ENCODE results near the gene DPYD. TPM values are rescaled to one million over a fixed set of nuclear protein-coding genes. Genes with fewer than 3 reads are reported as not detected.

The DPYD gene
- total RNA-seq, 1 donor from 2014 or later = 8.1 TPM

DNA sequence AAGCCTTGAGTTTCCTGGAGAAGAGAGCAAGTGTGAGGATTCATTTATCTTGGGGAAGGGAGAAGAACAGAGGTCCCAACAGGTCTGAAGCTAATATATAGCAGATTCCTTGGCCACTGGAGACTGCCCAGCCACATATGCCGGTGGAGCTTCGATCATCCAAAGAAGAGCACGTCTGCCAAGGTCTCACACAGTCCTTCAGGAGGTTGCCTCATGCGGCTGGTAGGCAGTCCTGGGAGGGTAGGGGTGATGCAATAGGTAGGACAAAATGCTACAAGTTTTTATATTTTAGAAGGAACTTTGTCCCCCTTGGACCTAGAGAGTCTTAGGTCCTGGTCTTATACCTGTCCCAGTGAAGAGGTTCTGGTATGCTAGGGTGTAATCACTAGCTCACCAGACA, 582.5 kb downstream of the DPYD start:
- Mint-ChIP-seq H3K27ac (no peak overlapping the region), H3K4me3 (ENCODE audit: low read depth) (no peak overlapping the region), H3K27me3 (no peaks in the 10 kb centered on the region), H3K4me1 (ENCODE audit: low read depth) (peaks cover 5% of the 10 kb centered on the region), H3K9me3 (ENCODE audit: low read depth) (no peaks in the 10 kb centered on the region), H3K36me3 (ENCODE audit: insufficient read depth) (no peaks in the 10 kb centered on the region)
- TF ChIP-seq, protein P1, sequence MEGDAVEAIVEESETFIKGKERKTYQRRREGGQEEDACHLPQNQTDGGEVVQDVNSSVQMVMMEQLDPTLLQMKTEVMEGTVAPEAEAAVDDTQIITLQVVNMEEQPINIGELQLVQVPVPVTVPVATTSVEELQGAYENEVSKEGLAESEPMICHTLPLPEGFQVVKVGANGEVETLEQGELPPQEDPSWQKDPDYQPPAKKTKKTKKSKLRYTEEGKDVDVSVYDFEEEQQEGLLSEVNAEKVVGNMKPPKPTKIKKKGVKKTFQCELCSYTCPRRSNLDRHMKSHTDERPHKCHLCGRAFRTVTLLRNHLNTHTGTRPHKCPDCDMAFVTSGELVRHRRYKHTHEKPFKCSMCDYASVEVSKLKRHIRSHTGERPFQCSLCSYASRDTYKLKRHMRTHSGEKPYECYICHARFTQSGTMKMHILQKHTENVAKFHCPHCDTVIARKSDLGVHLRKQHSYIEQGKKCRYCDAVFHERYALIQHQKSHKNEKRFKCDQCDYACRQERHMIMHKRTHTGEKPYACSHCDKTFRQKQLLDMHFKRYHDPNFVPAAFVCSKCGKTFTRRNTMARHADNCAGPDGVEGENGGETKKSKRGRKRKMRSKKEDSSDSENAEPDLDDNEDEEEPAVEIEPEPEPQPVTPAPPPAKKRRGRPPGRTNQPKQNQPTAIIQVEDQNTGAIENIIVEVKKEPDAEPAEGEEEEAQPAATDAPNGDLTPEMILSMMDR (IDR thresholded peaks at IDR 0.05; ENCODE audit: unreplicated experiment) = no peak
- no peak for DNase-seq (ENCODE audit: low spot score, unreplicated experiment)

DNA sequence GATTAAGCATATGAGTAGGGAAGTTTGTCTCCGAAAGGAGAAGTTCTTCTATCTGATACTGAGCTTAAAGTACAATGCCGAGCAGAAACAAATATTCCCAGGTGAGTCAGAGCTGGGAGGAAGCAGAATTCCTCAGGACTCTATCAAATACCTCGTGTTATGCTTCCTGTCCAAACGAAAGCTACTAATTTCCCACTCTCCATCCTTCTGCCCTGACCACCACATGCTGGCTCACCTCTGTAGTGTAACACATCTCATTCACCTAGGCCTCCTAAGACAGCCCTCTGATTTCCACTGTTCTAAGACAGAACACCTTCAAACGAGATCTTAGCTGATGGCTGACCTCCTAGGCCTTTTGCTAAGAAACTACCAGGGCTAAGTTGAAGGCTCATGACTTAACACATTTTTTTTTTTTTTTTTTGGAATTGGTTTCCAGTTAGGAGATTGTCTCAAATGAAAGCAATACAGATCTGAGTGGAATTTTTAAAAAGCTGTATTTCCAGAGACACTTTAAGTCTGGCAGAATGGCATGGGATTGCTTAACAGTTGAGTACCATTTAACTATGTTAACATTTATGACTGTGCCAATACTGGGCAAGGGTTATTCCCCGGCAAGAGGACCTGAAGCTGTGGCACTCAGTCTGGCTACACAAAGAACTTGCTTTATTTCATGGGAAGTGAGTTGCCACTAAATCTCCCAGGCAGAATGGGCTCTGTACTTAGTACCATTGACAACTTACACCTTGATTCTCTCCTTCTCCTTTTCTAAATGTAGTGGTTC, 583.4 kb downstream of the DPYD start:
- Mint-ChIP-seq H3K4me1 (ENCODE audit: low read depth) (no peaks in the 10 kb centered on the region), H3K4me3 (ENCODE audit: low read depth) (no peak overlapping the region), H3K9me3 (ENCODE audit: low read depth) (no peaks in the 10 kb centered on the region), H3K27ac (no peak overlapping the region), H3K36me3 (ENCODE audit: insufficient read depth) (no peaks in the 10 kb centered on the region), H3K27me3 (no peaks in the 10 kb centered on the region)
- TF ChIP-seq, protein P1 (IDR thresholded peaks at IDR 0.05; ENCODE audit: unreplicated experiment) = no peak
- no peak for DNase-seq (ENCODE audit: low spot score, unreplicated experiment)

DNA sequence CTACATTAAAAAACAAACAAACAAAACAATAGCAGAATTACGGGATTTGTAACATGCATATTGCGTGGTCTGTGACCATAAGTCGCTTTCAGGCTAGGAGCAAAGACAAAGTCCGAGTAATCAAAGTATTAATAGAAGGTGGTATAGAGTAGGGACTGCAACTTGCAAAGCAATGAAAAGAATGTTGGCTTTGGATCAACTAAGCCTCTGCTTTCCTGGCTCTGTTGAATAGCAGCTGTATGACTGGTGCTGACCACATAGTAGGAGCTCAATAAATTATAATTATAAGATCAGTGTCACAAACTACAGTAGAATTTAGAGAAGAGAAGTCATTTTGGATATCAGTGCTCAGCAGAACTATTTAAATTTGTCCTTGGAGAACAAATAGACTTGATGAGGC, 586.4 kb downstream of the DPYD start:
- TF ChIP-seq, protein P1 (IDR thresholded peaks at IDR 0.05; ENCODE audit: unreplicated experiment) = no peak
- Mint-ChIP-seq H3K9me3 (ENCODE audit: low read depth) (no peaks in the 10 kb centered on the region), H3K36me3 (ENCODE audit: insufficient read depth) (no peaks in the 10 kb centered on the region), H3K4me1 (ENCODE audit: low read depth) (no peaks in the 10 kb centered on the region), H3K4me3 (ENCODE audit: low read depth) (no peak overlapping the region), H3K27ac (no peak overlapping the region), H3K27me3 (no peaks in the 10 kb centered on the region)
- no peak for DNase-seq (ENCODE audit: low spot score, unreplicated experiment)

DNA sequence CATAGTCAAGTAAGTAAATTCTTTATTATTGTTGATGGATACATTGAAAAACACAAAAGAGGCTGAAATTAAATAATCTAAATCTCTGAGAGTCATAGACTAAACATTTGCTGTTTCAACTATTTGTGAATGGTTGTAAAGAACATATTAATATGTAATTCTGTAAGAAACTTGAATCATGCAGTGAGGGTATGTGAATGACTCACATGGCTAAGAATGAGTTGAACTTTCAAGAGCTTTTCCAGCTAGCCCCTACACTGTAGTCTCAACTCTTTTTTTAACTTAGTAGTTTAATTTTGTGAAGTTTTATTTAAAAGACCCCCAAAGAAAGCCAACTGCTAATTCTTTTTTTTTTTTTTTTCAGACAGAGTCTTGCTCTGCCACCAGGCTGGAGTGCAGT, 588.1 kb downstream of the DPYD start:
- H3K27ac Mint-ChIP-seq = no peak overlapping the region

DNA sequence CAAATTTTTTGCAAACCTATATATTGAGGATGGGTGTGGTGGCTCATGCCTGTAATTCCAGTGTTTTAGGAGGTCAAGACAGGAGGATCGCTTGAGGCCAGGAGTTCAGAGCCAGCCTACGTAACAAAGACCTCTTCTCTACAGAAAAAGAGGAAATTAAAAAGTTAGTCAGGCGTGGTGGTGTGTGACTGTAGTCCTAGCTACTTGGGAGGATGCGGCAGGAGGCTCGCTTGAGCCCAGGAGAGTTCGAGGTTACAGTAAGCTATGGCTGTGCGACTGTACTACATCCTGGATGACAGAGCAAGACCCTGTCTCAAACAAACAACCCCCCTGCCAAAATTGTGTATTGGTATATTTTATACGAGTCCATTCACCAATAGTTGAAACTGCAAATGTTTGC, 589.7 kb downstream of the DPYD start:
- Mint-ChIP-seq H3K4me3 (ENCODE audit: low read depth) (no peak overlapping the region), H3K27me3 (no peaks in the 10 kb centered on the region), H3K36me3 (ENCODE audit: insufficient read depth) (no peaks in the 10 kb centered on the region), H3K27ac (no peak overlapping the region), H3K4me1 (ENCODE audit: low read depth) (no peaks in the 10 kb centered on the region), H3K9me3 (ENCODE audit: low read depth) (no peaks in the 10 kb centered on the region)
- TF ChIP-seq, protein P1 (IDR thresholded peaks at IDR 0.05; ENCODE audit: unreplicated experiment) = no peak
- DNase-seq (ENCODE audit: low spot score, unreplicated experiment) = no peak

More for the DNA sequence above, 588.1 kb downstream of the DPYD start:
- no peaks in the 10 kb centered on the region for H3K4me1 Mint-ChIP-seq (ENCODE audit: low read depth)
- TF ChIP-seq, protein P1 (IDR thresholded peaks at IDR 0.05; ENCODE audit: unreplicated experiment) = no peak
- no peak overlapping the region for H3K4me3 Mint-ChIP-seq (ENCODE audit: low read depth)
- H3K27me3 Mint-ChIP-seq = no peaks in the 10 kb centered on the region
- H3K9me3 Mint-ChIP-seq (ENCODE audit: low read depth) = no peaks in the 10 kb centered on the region
- H3K36me3 Mint-ChIP-seq (ENCODE audit: insufficient read depth) = no peaks in the 10 kb centered on the region
- DNase-seq (ENCODE audit: low spot score, unreplicated experiment) = no peak
